Body of pancreas (tissue), 4 donors: ENCODE results near the gene KRT86.

Experiments used
- CTCF ChIP-seq, 7 experiments: fragments of 450-650 bp in 4 of 7; fragments of 200-600 bp in 3 of 7; sonication (generic) in 3 of 7; IDR thresholded peaks; one replicate each; pipeline ENCODE4 v1.5.1; 2016 to 2019; ENCODE audit warnings: antibody characterized with exemption in 7 of 7
- POLR2A ChIP-seq, 3 donors: fragments of 450-650 bp; IDR thresholded peaks; one replicate each; pipeline ENCODE4 v1.6.1; 2016; ENCODE audit warnings: antibody characterized with exemption in 3 of 3, mild to moderate bottlenecking in 2 of 3

DNA sequence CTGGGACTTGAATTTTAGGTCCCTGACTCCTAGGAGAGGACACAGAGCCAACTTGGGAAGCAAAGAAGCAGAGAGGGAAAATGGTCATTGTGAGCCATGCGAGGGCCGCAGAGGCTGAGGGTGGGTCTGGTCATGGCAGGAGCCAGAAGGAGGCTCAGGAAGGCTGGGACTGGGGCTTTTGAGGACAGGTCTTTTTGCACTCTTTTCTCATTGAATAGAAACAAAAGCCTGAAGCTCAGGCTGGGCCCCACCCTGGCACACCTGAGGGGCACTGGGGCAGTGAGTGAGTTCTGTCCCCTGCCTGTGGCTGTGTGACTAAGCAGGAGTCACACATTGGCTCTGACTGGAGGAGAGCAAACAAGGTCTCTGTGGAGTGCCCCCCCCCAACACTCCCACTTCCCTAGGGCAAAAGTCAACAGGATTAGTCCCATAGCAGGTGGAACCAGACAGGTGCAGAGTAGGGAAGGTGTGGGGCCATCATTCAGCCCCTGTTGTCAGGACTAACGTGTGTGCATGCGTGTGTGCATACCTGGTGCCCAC is 38.6 kb upstream of the KRT86 start:
- TF ChIP-seq CTCF (IDR thresholded peaks at IDR 0.05) (no peak), POLR2A (IDR thresholded peaks at IDR 0.05) (peak in 1 of 3 donors; percentile 39)
